ENCODE data around the gene NHS. TPM values are rescaled to one million over a fixed set of nuclear protein-coding genes. Genes with fewer than 3 reads are reported as not detected.
A peak's percentile ranks its signal among the peaks of the same experiment; 100 is the strongest.

Gene NHS
- total RNA-seq, 2 donors from 2014 or later = under 0.01 to 1.3 TPM

DNA sequence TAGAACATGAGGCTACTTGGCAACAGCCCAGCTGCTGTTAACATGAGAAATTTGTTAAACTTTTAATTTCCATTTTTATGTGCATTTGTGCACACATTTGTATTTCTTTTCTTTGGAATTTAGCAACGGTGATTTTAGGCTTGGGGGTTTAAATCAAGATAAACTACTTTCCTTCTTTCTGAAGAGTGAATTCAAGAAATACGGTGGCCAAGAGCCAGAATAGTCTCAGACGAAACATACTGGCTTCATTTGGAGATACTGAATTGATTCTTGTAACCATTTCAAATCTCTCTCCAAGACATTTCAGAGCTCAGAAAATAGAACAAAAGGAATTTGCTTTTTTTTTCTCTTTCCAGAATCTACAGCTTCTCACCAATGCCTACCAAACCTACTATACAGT is 228.2 kb downstream of the NHS start:
- Histone ChIP-seq H3K4me3 (no peak overlapping the region), H3K27ac (no peak overlapping the region), H3K36me3 (replicated peaks in 1 of 2; ENCODE audit: insufficient read depth in 1 of 2, low read depth in 2 of 2) (no peaks in the 10 kb centered on the region), H3K4me1 (peaks cover 15% of the 10 kb centered on the region), H3K27me3 (no peaks in the 10 kb centered on the region), H3K9me3 (no peaks in the 10 kb centered on the region)
- intact Hi-C loops (cut with DNase I) = no loop called here
- ATAC-seq = no peak
- DNase-seq = no peak
- 48 to 63% methylated on average over 3 of the region's 3 CpGs for WGBS, 2 donors
- TF ChIP-seq, protein P1, sequence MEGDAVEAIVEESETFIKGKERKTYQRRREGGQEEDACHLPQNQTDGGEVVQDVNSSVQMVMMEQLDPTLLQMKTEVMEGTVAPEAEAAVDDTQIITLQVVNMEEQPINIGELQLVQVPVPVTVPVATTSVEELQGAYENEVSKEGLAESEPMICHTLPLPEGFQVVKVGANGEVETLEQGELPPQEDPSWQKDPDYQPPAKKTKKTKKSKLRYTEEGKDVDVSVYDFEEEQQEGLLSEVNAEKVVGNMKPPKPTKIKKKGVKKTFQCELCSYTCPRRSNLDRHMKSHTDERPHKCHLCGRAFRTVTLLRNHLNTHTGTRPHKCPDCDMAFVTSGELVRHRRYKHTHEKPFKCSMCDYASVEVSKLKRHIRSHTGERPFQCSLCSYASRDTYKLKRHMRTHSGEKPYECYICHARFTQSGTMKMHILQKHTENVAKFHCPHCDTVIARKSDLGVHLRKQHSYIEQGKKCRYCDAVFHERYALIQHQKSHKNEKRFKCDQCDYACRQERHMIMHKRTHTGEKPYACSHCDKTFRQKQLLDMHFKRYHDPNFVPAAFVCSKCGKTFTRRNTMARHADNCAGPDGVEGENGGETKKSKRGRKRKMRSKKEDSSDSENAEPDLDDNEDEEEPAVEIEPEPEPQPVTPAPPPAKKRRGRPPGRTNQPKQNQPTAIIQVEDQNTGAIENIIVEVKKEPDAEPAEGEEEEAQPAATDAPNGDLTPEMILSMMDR (IDR thresholded peaks at IDR 0.05) = no peak
- no peak for TF ChIP-seq POLR2A (IDR thresholded peaks at IDR 0.05)

DNA sequence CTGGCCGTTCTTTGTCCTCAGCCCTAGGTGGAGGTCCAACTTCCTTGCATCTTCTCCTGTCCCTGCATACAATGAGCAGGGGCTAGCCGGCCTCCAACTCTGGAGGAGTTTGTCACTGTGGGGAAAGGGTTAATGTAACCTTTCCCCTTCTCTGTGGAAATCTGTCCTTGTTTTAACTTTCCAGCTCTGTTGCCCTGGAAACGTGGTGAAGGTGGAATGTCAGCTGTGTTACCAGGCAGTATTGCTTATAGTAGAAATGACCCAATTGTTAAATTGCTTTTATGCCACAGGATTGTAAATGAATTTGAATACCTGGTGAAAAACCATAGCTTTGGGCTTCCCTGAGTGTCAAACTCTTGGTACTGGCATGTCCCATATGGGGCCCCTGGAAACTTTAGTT is 230.7 kb downstream of the NHS start:
- WGBS, 2 donors = 63 to 67% methylated on average over 3 of the region's 3 CpGs

GRCh38 chrX:17606231-17606630 is 231.2 kb downstream of the NHS start:
- TF ChIP-seq, protein P1 (IDR thresholded peaks at IDR 0.05) = no peak
- TF ChIP-seq POLR2A (IDR thresholded peaks at IDR 0.05) = no peak
- WGBS, 2 donors = 17 to 47% methylated on average over 1 to 4 of the region's 4 CpGs
- Histone ChIP-seq H3K27me3 (no peaks in the 10 kb centered on the region), H3K36me3 (replicated peaks in 1 of 2; ENCODE audit: insufficient read depth in 1 of 2, low read depth in 2 of 2) (no peaks in the 10 kb centered on the region), H3K4me1 (peaks cover 22% of the 10 kb centered on the region), H3K4me3 (no peak overlapping the region), H3K9me3 (no peaks in the 10 kb centered on the region), H3K27ac (no peak overlapping the region)
- intact Hi-C loops (cut with DNase I) = no loop called here
- no peak for ATAC-seq
- DNase-seq = peak in 1 of 4 donors; percentile 9

More for the DNA sequence above, 230.7 kb downstream of the NHS start:
- TF ChIP-seq, protein P1 (IDR thresholded peaks at IDR 0.05) = no peak
- Histone ChIP-seq H3K4me1 (peaks cover 22% of the 10 kb centered on the region), H3K36me3 (replicated peaks in 1 of 2; ENCODE audit: insufficient read depth in 1 of 2, low read depth in 2 of 2) (no peaks in the 10 kb centered on the region), H3K27ac (no peak overlapping the region), H3K4me3 (no peak overlapping the region), H3K27me3 (no peaks in the 10 kb centered on the region), H3K9me3 (no peaks in the 10 kb centered on the region)
- DNase-seq (peak in 1 of 4 donors; percentile 13), ATAC-seq (no peak)
- intact Hi-C loops (cut with DNase I) = no loop called here

- H3K27ac ChIP-seq = peak overlapping the region in 3 of 4 donors; percentile 45 to 70 (median 59)
- 8 to 13% methylated on average over 2 of the region's 2 CpGs for WGBS, 2 donors
- H3K4me1 ChIP-seq = peaks cover 12% of the 10 kb centered on the region
- ATAC-seq (peak; percentile 99), DNase-seq (peak; percentile 56 to 81 (median 73))
- no peaks in the 10 kb centered on the region for H3K27me3 ChIP-seq
- TF ChIP-seq, protein P1 (IDR thresholded peaks at IDR 0.05) = no peak
- no peak for TF ChIP-seq POLR2A (IDR thresholded peaks at IDR 0.05)
- H3K36me3 ChIP-seq (replicated peaks in 1 of 2; ENCODE audit: insufficient read depth in 1 of 2, low read depth in 2 of 2) = no peaks in the 10 kb centered on the region
- intact Hi-C loops (cut with DNase I) = no loop called here
- no peak overlapping the region for H3K4me3 ChIP-seq
- no peaks in the 10 kb centered on the region for H3K9me3 ChIP-seq
These were observed 233.9 kb downstream of the NHS start for GRCh38 chrX:17608888-17609287.

DNA sequence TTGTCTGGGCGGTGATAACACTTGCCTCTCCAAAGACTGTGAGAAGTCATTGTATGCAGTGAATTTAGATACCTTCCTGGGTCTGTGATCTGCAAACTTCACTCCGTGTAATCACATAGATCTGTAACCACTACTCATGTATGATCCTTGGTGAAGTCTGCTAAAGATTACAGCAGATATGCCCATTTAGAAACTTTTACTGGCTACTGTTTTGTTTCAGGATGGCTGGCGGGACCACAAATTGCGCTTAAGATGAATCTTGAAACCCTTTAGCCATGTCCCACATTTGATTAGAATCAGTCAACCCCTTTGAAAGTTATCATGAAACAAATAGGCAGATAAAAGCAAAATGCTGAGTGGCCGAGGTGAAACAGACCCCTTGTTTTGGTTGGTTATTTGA is 235.8 kb downstream of the NHS start:
- TF ChIP-seq, protein P1 (IDR thresholded peaks at IDR 0.05) = no peak
- TF ChIP-seq POLR2A (IDR thresholded peaks at IDR 0.05) = no peak
- 80 to 96% methylated on average over 4 to 5 of the region's 5 CpGs for WGBS, 2 donors
- intact Hi-C loops (cut with DNase I) = no loop called here
- DNase-seq (no peak), ATAC-seq (no peak)
- no peaks in the 10 kb centered on the region for H3K9me3 ChIP-seq
- H3K27ac ChIP-seq = no peak overlapping the region
- H3K4me1 ChIP-seq = peaks cover 21% of the 10 kb centered on the region
- no peaks in the 10 kb centered on the region for H3K27me3 ChIP-seq
- H3K4me3 ChIP-seq = no peak overlapping the region
- no peaks in the 10 kb centered on the region for H3K36me3 ChIP-seq (replicated peaks in 1 of 2; ENCODE audit: insufficient read depth in 1 of 2, low read depth in 2 of 2)

Data from body of pancreas (tissue), 4 donors.